Sigmoid colon (tissue), 7 donors: Measurements from ENCODE around the gene CDH13. TPM values are rescaled to one million over a fixed set of nuclear protein-coding genes. Genes with fewer than 3 reads are reported as not detected.

Experiments used
- DNase-seq: peaks from one replicate; pipeline ENCODE4 v3.0.0-alpha.2; 2019
- H3K27ac ChIP-seq, 4 donors: fragments of 200-600 bp; sonication (generic); one replicate each; pipeline ENCODE4 v1.5.1; 2016 to 2019; ENCODE audit warnings: mild to moderate bottlenecking in 1 of 4
- H3K27me3 ChIP-seq, 3 donors: fragments of 200-600 bp; sonication (generic); one replicate each; pipeline ENCODE4 v1.5.1; 2019; ENCODE audit warnings: mild to moderate bottlenecking in 1 of 3
- H3K36me3 ChIP-seq, 4 donors: fragments of 200-600 bp; sonication (generic); one replicate each; pipeline ENCODE4 v1.5.1; 2016 to 2019
- H3K4me1 ChIP-seq, 4 donors: fragments of 200-600 bp; sonication (generic); one replicate each; pipeline ENCODE4 v1.5.1; 2017 to 2019
- H3K4me3 ChIP-seq, 4 donors: fragments of 200-600 bp; sonication (generic); one replicate each; pipeline ENCODE4 v1.5.1; 2017 to 2019; ENCODE audit warnings: mild to moderate bottlenecking in 2 of 4, moderate library complexity in 1 of 4
- H3K9me3 ChIP-seq, 4 donors: fragments of 200-600 bp in 3 of 4; sonication (generic) in 3 of 4; one replicate each; pipeline versions ENCODE4 v1.5.1 to v1.6.1; 2013 to 2019
- CTCF ChIP-seq, 4 experiments: fragments of 450-650 bp in 3 of 4; fragments of 200-600 bp in 1 of 4; IDR thresholded peaks; one replicate each; pipeline ENCODE4 v1.5.1; 2016 to 2019; ENCODE audit warnings: antibody characterized with exemption in 4 of 4, mild to moderate bottlenecking in 3 of 4, moderate library complexity in 2 of 4
- EP300 ChIP-seq, 4 donors: sonication (generic); formaldehyde crosslinking; IDR thresholded peaks; one replicate each; pipeline ENCODE4 v1.6.1; 2017; ENCODE audit warnings: antibody characterized with exemption in 4 of 4
- POLR2A ChIP-seq, 2 donors: fragments of 450-650 bp; IDR thresholded peaks; one replicate each; pipeline ENCODE4 v1.6.1; 2016; ENCODE audit warnings: antibody characterized with exemption in 2 of 2, mild to moderate bottlenecking in 2 of 2, moderate library complexity in 2 of 2
- POLR2AphosphoS5 ChIP-seq, 4 donors: sonication (generic); formaldehyde crosslinking; IDR thresholded peaks; one replicate each; pipeline ENCODE4 v1.6.1; 2017; ENCODE audit warnings: antibody characterized with exemption in 4 of 4
- WGBS, 2 donors: extraction: QIAGEN DNeasy Blood & Tissue Kit; methylation state at CpG; one replicate each; pipeline ENCODE4 v1.1.7; 2013; 5-methylcytosine and 5-hydroxymethylcytosine counted together
- intact Hi-C: fragments of 100-400 bp; cut with DNase I; formaldehyde crosslinking; loops from one replicate; pipeline ENCODE4 v1.15.1; 2023
- polyA plus RNA-seq, 3 donors: library from polyadenylated mRNA; stranded (reverse); fragments of 200-250 nt; gene quantifications; one replicate each; pipeline ENCODE4 v1.2.3, GENCODE V29; 2013
- total RNA-seq, 4 donors: library from RNA; depleted of rRNA; stranded (reverse); fragments of >200 nt; gene quantifications; one replicate each; pipeline ENCODE4 v1.1.0, GENCODE V29; 2016
- donor health status: healthy with polysubstance abuse.
- donor health status: Bipolar disorder and iron deficiency.
- donor health status: healthy.

Gene CDH13
- total and polyA plus RNA-seq, 7 donors = 0.60 to 17.6 (median 11.8) TPM

DNA sequence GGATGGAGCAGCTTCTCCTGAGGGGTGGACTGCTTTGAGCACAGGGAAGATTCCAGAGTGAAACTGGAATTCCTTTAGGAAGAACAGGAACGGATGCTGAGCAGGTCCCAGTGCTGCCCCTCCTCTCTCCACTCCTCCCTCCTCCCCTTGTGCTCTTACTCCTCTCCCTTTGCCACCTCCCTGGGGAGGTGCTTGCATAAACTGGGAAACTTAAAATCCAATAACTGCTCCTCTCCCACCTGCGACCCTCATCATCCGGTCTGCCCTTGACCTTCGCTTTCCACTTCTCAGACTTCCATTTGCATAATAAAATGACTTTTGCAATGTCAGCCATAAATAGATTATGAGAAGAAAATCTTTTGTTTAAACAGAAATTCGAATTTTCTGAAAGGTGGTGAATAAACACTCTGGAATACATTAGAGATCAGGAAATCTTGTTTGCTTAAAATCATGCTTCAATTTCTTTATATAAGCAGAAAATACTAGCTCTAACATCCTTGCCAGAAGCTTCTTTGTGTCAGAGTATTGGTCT lies 1204.8 kb downstream of the CDH13 start:
- H3K4me3 ChIP-seq = no peak overlapping the region
- peaks cover 0 to 9% (median 2%) of the 10 kb centered on the region in 4 donors for H3K4me1 ChIP-seq
- H3K9me3 ChIP-seq = no peaks in the 10 kb centered on the region
- TF ChIP-seq EP300 (IDR thresholded peaks at IDR 0.05) (no peak), POLR2A (IDR thresholded peaks at IDR 0.05) (no peak), CTCF (IDR thresholded peaks at IDR 0.05) (no peak), POLR2AphosphoS5 (IDR thresholded peaks at IDR 0.05) (no peak)
- intact Hi-C loops = no loop called here
- no peak overlapping the region for H3K27ac ChIP-seq
- no peaks in the 10 kb centered on the region for H3K27me3 ChIP-seq
- H3K36me3 ChIP-seq = no peaks in the 10 kb centered on the region
- 44 to 59% methylated on average over 5 of the region's 5 CpGs for WGBS, 2 donors
- DNase-seq = peak; percentile 15

- DNase-seq = no peak
- intact Hi-C loops = no loop called here
Observed at GRCh38 chr16:83833921-83834320, 1207.2 kb downstream of the CDH13 start.

DNA sequence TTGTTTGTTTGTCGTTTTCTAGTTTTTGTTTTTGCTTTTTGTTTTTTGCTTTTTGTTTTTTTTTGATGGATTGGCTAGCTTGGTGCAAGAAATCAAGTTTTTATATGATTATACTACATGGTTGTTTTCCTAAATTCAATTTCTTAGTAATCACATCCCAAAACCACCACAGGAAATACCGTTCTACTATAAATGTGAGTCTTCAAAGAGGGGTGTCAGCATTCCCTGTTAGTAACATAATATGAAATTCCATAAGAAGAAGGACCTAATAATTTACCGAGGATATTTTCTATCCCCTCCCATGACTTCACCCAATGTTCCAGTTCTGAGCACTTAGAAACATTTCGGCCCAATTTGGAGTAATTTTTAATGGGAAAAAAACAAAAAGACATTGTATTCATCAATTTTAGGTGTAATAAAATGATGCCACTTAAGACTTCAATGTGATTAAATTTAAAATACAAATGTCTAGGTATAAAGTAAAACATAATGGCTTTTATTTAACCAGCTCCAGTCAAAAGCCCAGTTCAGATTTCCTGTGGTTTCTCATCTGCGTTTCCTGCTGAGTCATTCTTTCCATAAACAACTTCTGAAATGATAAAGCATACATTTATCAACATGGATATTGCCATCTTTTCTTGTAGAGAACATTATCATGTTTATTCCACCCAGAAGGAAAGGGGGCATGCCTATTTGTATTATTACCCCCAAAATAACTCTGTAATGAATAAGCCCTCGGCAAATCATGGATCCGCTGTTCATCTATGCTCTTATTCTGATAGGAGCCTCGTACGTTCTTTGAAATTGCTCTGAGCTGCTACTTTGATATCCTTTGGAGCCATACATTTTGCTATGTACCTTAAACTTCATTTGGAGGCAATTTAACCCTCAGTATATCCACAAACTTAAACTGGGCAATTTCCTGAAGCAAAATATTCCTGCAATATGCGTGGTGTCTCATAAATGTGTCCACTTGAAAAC lies 1209.1 kb downstream of the CDH13 start:
- intact Hi-C loops = no loop called here
- no peak for TF ChIP-seq CTCF (IDR thresholded peaks at IDR 0.05)
- TF ChIP-seq POLR2AphosphoS5 (IDR thresholded peaks at IDR 0.05) = no peak
- no peak for TF ChIP-seq POLR2A (IDR thresholded peaks at IDR 0.05)
- TF ChIP-seq EP300 (IDR thresholded peaks at IDR 0.05) = no peak
- DNase-seq = no peak
- H3K36me3 ChIP-seq = no peaks in the 10 kb centered on the region
- WGBS, 2 donors = 57 to 71% methylated on average over 10 of the region's 10 CpGs
- H3K4me3 ChIP-seq = no peak overlapping the region
- no peak overlapping the region for H3K27ac ChIP-seq
- peaks cover 0 to 9% (median 2%) of the 10 kb centered on the region in 4 donors for H3K4me1 ChIP-seq
- H3K9me3 ChIP-seq = no peaks in the 10 kb centered on the region
- H3K27me3 ChIP-seq = no peaks in the 10 kb centered on the region

More at GRCh38 chr16:83833921-83834320, 1207.2 kb downstream of the CDH13 start:
- Histone ChIP-seq H3K27me3 (no peaks in the 10 kb centered on the region), H3K27ac (no peak overlapping the region), H3K4me3 (no peak overlapping the region), H3K4me1 (peaks cover 0 to 9% (median 2%) of the 10 kb centered on the region in 4 donors), H3K36me3 (no peaks in the 10 kb centered on the region), H3K9me3 (no peaks in the 10 kb centered on the region)
- 95 to 97% methylated on average over 2 of the region's 2 CpGs for WGBS, 2 donors
- TF ChIP-seq CTCF (IDR thresholded peaks at IDR 0.05) (no peak), POLR2A (IDR thresholded peaks at IDR 0.05) (no peak), EP300 (IDR thresholded peaks at IDR 0.05) (no peak), POLR2AphosphoS5 (IDR thresholded peaks at IDR 0.05) (no peak)

GRCh38 chr16:83837566-83837965 lies 1210.8 kb downstream of the CDH13 start:
- no peaks in the 10 kb centered on the region for H3K9me3 ChIP-seq
- H3K27me3 ChIP-seq = no peaks in the 10 kb centered on the region
- 89 to 93% methylated on average over 4 of the region's 4 CpGs for WGBS, 2 donors
- TF ChIP-seq EP300 (IDR thresholded peaks at IDR 0.05) (no peak), CTCF (IDR thresholded peaks at IDR 0.05) (no peak), POLR2A (IDR thresholded peaks at IDR 0.05) (no peak), POLR2AphosphoS5 (IDR thresholded peaks at IDR 0.05) (no peak)
- intact Hi-C loops = no loop called here
- no peak overlapping the region for H3K4me3 ChIP-seq
- H3K36me3 ChIP-seq = no peaks in the 10 kb centered on the region
- no peak overlapping the region for H3K27ac ChIP-seq
- peak; percentile 19 for DNase-seq
- H3K4me1 ChIP-seq = peaks cover 0 to 9% (median 2%) of the 10 kb centered on the region in 4 donors
